Panc1 (cell line): Measurements from ENCODE around the gene NPR3. TPM values are rescaled to one million over a fixed set of nuclear protein-coding genes. Genes with fewer than 3 reads are reported as not detected.

Source experiments
- ATAC-seq: fragments of 200-7000 bp; cut with Tn5 transposase; 2 replicates; pipeline ENCODE4 v1.9.1; 2020; ENCODE audit warnings: mild to moderate bottlenecking, moderate library complexity
- BruUV-seq: library from RNA; stranded (reverse); fragments of 400-500 nt; replicated peaks from 2 replicates; lab custom pipeline; 2021; lab: Mats Ljungman, UMichigan
- CTCF ChIA-PET: fragments of 300-600 bp; sonication (Branson Sonifier 250); formaldehyde crosslinking; loops from one replicate; lab custom pipeline; 2022; ENCODE audit warnings: antibody characterized with exemption; lab: Charles Lee
- POLR2A ChIA-PET: fragments of 300-600 bp; sonication (Branson Sonifier 250); formaldehyde crosslinking; loops from one replicate; lab custom pipeline; 2022; ENCODE audit warnings: antibody characterized with exemption; lab: Charles Lee
- DNase-seq: peaks from one replicate; pipeline ENCODE4 v3.0.0-alpha.2; 2010; ENCODE audit warnings: low read depth, low spot score
- H3K27ac ChIP-seq: 2 replicates; pipeline ENCODE4 v1.5.1; 2011; ENCODE audit warnings: mild to moderate bottlenecking, low read length, inconsistent platforms
- H3K27me3 ChIP-seq: fragments of 200-500 bp; sonication (Bioruptor generic); 2 replicates; pipeline ENCODE4 v1.6.0; 2014; ENCODE audit warnings: low read length, inconsistent platforms; ENCODE audit not compliant: control insufficient read depth, insufficient read depth
- H3K36me3 ChIP-seq: fragments of 200-500 bp; sonication (Bioruptor generic); 2 replicates; pipeline ENCODE4 v1.5.1; 2014; ENCODE audit warnings: inconsistent platforms, mild to moderate bottlenecking, low read length, moderate library complexity; ENCODE audit not compliant: control insufficient read depth, insufficient read depth
- H3K4me1 ChIP-seq: 2 replicates; pipeline ENCODE4 v1.5.1; 2011; ENCODE audit warnings: inconsistent platforms, mild to moderate bottlenecking, low read length, moderate library complexity; ENCODE audit not compliant: control insufficient read depth, insufficient read depth
- H3K4me3 ChIP-seq, 2 experiments: 2 replicates each; pipeline ENCODE4 v1.5.1; 2011 to 2012; ENCODE audit warnings: low read depth in 2 of 2, low read length in 2 of 2, mild to moderate bottlenecking in 2 of 2, inconsistent platforms in 1 of 2, moderate library complexity in 1 of 2
- H3K9me3 ChIP-seq: fragments of 200-500 bp; sonication (Bioruptor generic); 2 replicates; pipeline ENCODE4 v1.5.1; 2014; ENCODE audit warnings: low read depth, mild to moderate bottlenecking, inconsistent platforms, low read length, moderate library complexity; ENCODE audit not compliant: control insufficient read depth, insufficient read depth
- CTCF ChIP-seq: fragments of 450-650 bp; IDR thresholded peaks from 2 replicates; pipeline ENCODE4 v1.5.1; 2017; ENCODE audit warnings: mild to moderate bottlenecking
- POLR2AphosphoS5 ChIP-seq: IDR thresholded peaks from 2 replicates; pipeline ENCODE4 v1.6.1; 2012; ENCODE audit warnings: mild to moderate bottlenecking, low read depth, low read length, moderate library complexity
- REST ChIP-seq, 2 experiments: IDR thresholded peaks; 2 replicates each; pipeline ENCODE4 v1.6.1; 2011 to 2012; ENCODE audit warnings: low read depth in 2 of 2, control low read depth in 1 of 2, low read length in 1 of 2, mild to moderate bottlenecking in 1 of 2, moderate library complexity in 1 of 2; ENCODE audit not compliant: insufficient read depth in 1 of 2
- SIN3A ChIP-seq: IDR thresholded peaks from 2 replicates; pipeline ENCODE4 v1.6.1; 2012; ENCODE audit warnings: low read depth, mild to moderate bottlenecking, low read length, moderate library complexity, borderline replicate concordance; ENCODE audit not compliant: insufficient read depth
- TCF7L2 ChIP-seq: IDR thresholded peaks from 2 replicates; pipeline ENCODE4 v1.6.1; 2011; ENCODE audit warnings: mild to moderate bottlenecking, low read depth, low read length, inconsistent platforms
- in situ Hi-C: cut with HindIII; loops from 2 replicates; pipeline ENCODE4 v1.10.0; 2016; ENCODE audit warnings: low sequenced_read_pairs, low pct_unique_long_range_greater_than_20kb
- intact Hi-C: fragments of 100-400 bp; cut with micrococcal nuclease; formaldehyde crosslinking; loops from one replicate; pipeline ENCODE4 v1.10.0; 2022; ENCODE audit not compliant: unreplicated experiment
- total RNA-seq: library from RNA; stranded (reverse); gene quantifications from one replicate; pipeline ENCODE4 v1.2.1, GENCODE V29; 2021; ENCODE audit not compliant: unreplicated experiment

The NPR3 gene
- total RNA-seq, 1 experiment from 2014 or later: 0.10 TPM

GRCh38 chr5:32668552-32668951, 42.6 kb upstream of the NPR3 start:
- intact Hi-C loops: no loop called here
- Histone ChIP-seq H3K4me3 (no peak overlapping the region), H3K36me3 (no peaks in the 10 kb centered on the region), H3K9me3 (peaks cover 3% of the 10 kb centered on the region; the same call in 1 of the 2 replicates), H3K27ac (no peak overlapping the region), H3K4me1 (no peaks in the 10 kb centered on the region), H3K27me3 (no peaks in the 10 kb centered on the region)
- ATAC-seq (no peak), DNase-seq (no peak)
- ChIA-PET POLR2A (no interaction called here), CTCF (no interaction called here)
- no TSS peak for BruUV-seq
- in situ Hi-C loops: no loop called here
- TF ChIP-seq POLR2AphosphoS5 (no peak), TCF7L2 (no peak), SIN3A (no peak), CTCF (no peak), REST (IDR thresholded peaks at IDR 0.05; ENCODE audit: insufficient read depth in 1 of 2, low read depth in 2 of 2, low read length in 1 of 2) (no peak)

- Histone ChIP-seq H3K4me3 (no peak overlapping the region), H3K27ac (no peak overlapping the region), H3K4me1 (no peaks in the 10 kb centered on the region), H3K9me3 (peaks cover 3% of the 10 kb centered on the region; the same call in 1 of the 2 replicates), H3K27me3 (no peaks in the 10 kb centered on the region), H3K36me3 (no peaks in the 10 kb centered on the region)
- POLR2A ChIA-PET: no interaction called here
- BruUV-seq: no TSS peak
- CTCF ChIA-PET: no interaction called here
- no peak for ATAC-seq
- in situ Hi-C loops (no loop called here), intact Hi-C loops (no loop called here)
- no peak for DNase-seq
- TF ChIP-seq SIN3A (no peak), REST (IDR thresholded peaks at IDR 0.05; ENCODE audit: insufficient read depth in 1 of 2, low read depth in 2 of 2, low read length in 1 of 2) (no peak), TCF7L2 (no peak), CTCF (no peak), POLR2AphosphoS5 (no peak)
Observed at GRCh38 chr5:32673272-32673671, 37.8 kb upstream of the NPR3 start.
